Testis (tissue), 2 donors: Measurements from ENCODE around the gene PIGZ.

ENCODE experiments used
- CTCF ChIP-seq, 3 experiments: fragments of 450-650 bp in 2 of 3; fragments of 200-600 bp in 1 of 3; sonication (generic) in 1 of 3; IDR thresholded peaks; one replicate each; pipeline ENCODE4 v1.5.1; 2016 to 2019; ENCODE audit warnings: antibody characterized with exemption in 3 of 3, mild to moderate bottlenecking in 2 of 3, moderate library complexity in 1 of 3
- POLR2A ChIP-seq: fragments of 450-650 bp; IDR thresholded peaks from one replicate; pipeline ENCODE4 v1.6.1; 2017; ENCODE audit warnings: antibody characterized with exemption, mild to moderate bottlenecking, moderate library complexity

- no peak for TF ChIP-seq CTCF (IDR thresholded peaks at IDR 0.05)
- TF ChIP-seq POLR2A = no peak
These were observed 48.4 kb upstream of the PIGZ start for GRCh38 chr3:197017003-197017402.
